22Rv1 (cell line): Measurements from ENCODE around the gene UBA1.

Experiments used
- H3K27ac ChIP-seq: fragments of 450-650 bp; 2 replicates; pipeline ENCODE4 v1.5.1; 2017
- CTCF ChIP-seq: fragments of 450-650 bp; IDR thresholded peaks from 2 replicates; pipeline ENCODE4 v1.5.1; 2017; ENCODE audit warnings: mild to moderate bottlenecking
- ZFX ChIP-seq: fragments of 450-650 bp; IDR thresholded peaks from 2 replicates; pipeline ENCODE4 v1.6.1; 2017; ENCODE audit warnings: antibody characterized with exemption, borderline replicate concordance

UBA1 gene

GRCh38 chrX:47198026-47198686 is 4.5 kb downstream of the UBA1 start:
- no peak for TF ChIP-seq ZFX

GRCh38 chrX:47198687-47199080 is 5.1 kb downstream of the UBA1 start:
- no peak overlapping the region for H3K27ac ChIP-seq
- TF ChIP-seq CTCF, result no peak
- no peak for TF ChIP-seq ZFX

More at GRCh38 chrX:47198026-47198686, 4.5 kb downstream of the UBA1 start:
- no peak overlapping the region for H3K27ac ChIP-seq

- TF ChIP-seq ZFX, result no peak
- TF ChIP-seq CTCF, result no peak
- no peak overlapping the region for H3K27ac ChIP-seq
Observed at GRCh38 chrX:47199286-47199685, 5.7 kb downstream of the UBA1 start.

GRCh38 chrX:47200385-47201150 is 6.9 kb downstream of the UBA1 start:
- no peak overlapping the region for H3K27ac ChIP-seq
- TF ChIP-seq CTCF, result no peak
- TF ChIP-seq ZFX, result no peak

GRCh38 chrX:47201345-47201944 is 7.8 kb downstream of the UBA1 start:
- TF ChIP-seq CTCF (no peak), ZFX (no peak)
- H3K27ac ChIP-seq, result no peak overlapping the region

GRCh38 chrX:47202316-47202715 is 8.7 kb downstream of the UBA1 start:
- no peak overlapping the region for H3K27ac ChIP-seq
- TF ChIP-seq ZFX (no peak), CTCF (no peak)

- TF ChIP-seq CTCF (no peak), ZFX (no peak)
- no peak overlapping the region for H3K27ac ChIP-seq
Observed at GRCh38 chrX:47202877-47203276, 9.2 kb downstream of the UBA1 start.
